HepG2 (cell line): ENCODE measurements around the gene ZDHHC9. TPM values are rescaled to one million over a fixed set of nuclear protein-coding genes. Genes with fewer than 3 reads are reported as not detected.
A peak's percentile ranks its signal among the peaks of the same experiment; 100 is the strongest.

Source experiments
- ATAC-seq: fragments of 200-7000 bp; cut with Tn5 transposase; 3 replicates; pipeline ENCODE4 v1.9.1; 2020; ENCODE audit warnings: mild to moderate bottlenecking, moderate library complexity
- BruUV-seq: library from RNA; stranded (reverse); fragments of 400-500 nt; replicated peaks from 2 replicates; lab custom pipeline; 2021; lab: Mats Ljungman, UMichigan
- CTCF ChIA-PET: fragments of 300-600 bp; formaldehyde crosslinking; extraction: SDS; loops from one replicate; lab custom pipeline; 2021; ENCODE audit warnings: low total read pairs, inconsistent platforms, low intra/inter-chr PET ratio; lab: Yijun Ruan, JAX
- POLR2A ChIA-PET: fragments of 350-600 bp; sonication (Branson Sonifier 250); formaldehyde crosslinking; loops from one replicate; lab custom pipeline; 2020; ENCODE audit warnings: antibody characterized with exemption, inconsistent platforms; lab: Yijun Ruan, JAX
- DNase-seq: peaks from one replicate; pipeline ENCODE4 v3.0.0-alpha.2; 2015; ENCODE audit warnings: low spot score
- FAIRE-seq: peaks from 3 replicates; lab custom pipeline; 2011; peaks lifted over from hg19 to GRCh38; lab: Jason Lieb, UNC
- H2AFZ ChIP-seq: one replicate; pipeline ENCODE4 v1.6.1; 2011; ENCODE audit warnings: low read length, inconsistent platforms
- H3K27ac ChIP-seq: fragments of 300-600 bp; 3 replicates; pipeline ENCODE4 v1.8.0; 2011; ENCODE audit warnings: mixed run types, mild to moderate bottlenecking, mixed read lengths, low read length, inconsistent platforms; ENCODE audit not compliant: insufficient read depth; ENCODE audit errors: extremely low read length
- H3K27me3 ChIP-seq, 2 experiments: fragments of 200-600 bp in 1 of 2; 2 replicates in 1 of 2; 3 replicates in 1 of 2; pipeline versions ENCODE4 v1.6.0 to v1.8.0; 2011; ENCODE audit warnings: low read length in 2 of 2, mild to moderate bottlenecking in 2 of 2, moderate library complexity in 2 of 2, inconsistent platforms in 1 of 2; ENCODE audit not compliant: insufficient read depth in 2 of 2, control insufficient read depth in 1 of 2
- H3K36me3 ChIP-seq, 2 experiments: fragments of 200-600 bp in 1 of 2; replicated peaks in 1 of 2; 2 replicates in 1 of 2; 3 replicates in 1 of 2; pipeline versions ENCODE4 v1.5.1 to v1.8.0; 2011; ENCODE audit warnings: low read length in 2 of 2, inconsistent platforms in 1 of 2; ENCODE audit not compliant: insufficient read depth in 2 of 2, control insufficient read depth in 1 of 2
- H3K4me1 ChIP-seq: 2 replicates; pipeline ENCODE4 v1.5.1; 2012; ENCODE audit warnings: low read length, inconsistent platforms; ENCODE audit not compliant: insufficient read depth
- H3K4me2 ChIP-seq: 2 replicates; pipeline ENCODE4 v1.6.0; 2011; ENCODE audit warnings: low read depth, low read length, inconsistent platforms
- H3K4me3 ChIP-seq, 3 experiments: fragments of 200-600 bp in 1 of 3; sonication (generic), shearing (Covaris generic) in 1 of 3; replicated peaks in 1 of 3; 2 replicates each; pipeline ENCODE4 v1.5.1; 2011 to 2016; ENCODE audit warnings: low read length in 3 of 3, inconsistent platforms in 2 of 3, low read depth in 2 of 3, mild to moderate bottlenecking in 2 of 3, control low read depth in 1 of 3, mixed read lengths in 1 of 3; ENCODE audit not compliant: insufficient read depth in 1 of 3
- H3K79me2 ChIP-seq: one replicate; pipeline ENCODE4 v1.6.1; 2011; ENCODE audit warnings: low read length, inconsistent platforms; ENCODE audit not compliant: insufficient read depth
- H3K9ac ChIP-seq: 2 replicates; pipeline ENCODE4 v1.6.0; 2011; ENCODE audit warnings: mild to moderate bottlenecking, low read depth, low read length, inconsistent platforms; ENCODE audit not compliant: insufficient read depth
- H3K9me3 ChIP-seq: 2 replicates; pipeline ENCODE4 v1.5.1; 2012; ENCODE audit warnings: mild to moderate bottlenecking, low read length
- H4K20me1 ChIP-seq: 2 replicates; pipeline ENCODE4 v1.6.0; 2011; ENCODE audit warnings: inconsistent platforms, mild to moderate bottlenecking, low read length, moderate library complexity; ENCODE audit not compliant: insufficient read depth
- ESRRA ChIP-seq: sonication (generic); formaldehyde crosslinking; IDR thresholded peaks from 2 replicates; pipeline ENCODE4 v1.5.1; 2020; ENCODE audit warnings: mild to moderate bottlenecking, low read depth, missing genetic modification reagents
- FOSL2 ChIP-seq: sonication (generic); formaldehyde crosslinking; IDR thresholded peaks from 2 replicates; pipeline ENCODE4 v1.4.0; 2020; ENCODE audit warnings: missing genetic modification reagents
- FOXA3 ChIP-seq: IDR thresholded peaks from 2 replicates; pipeline ENCODE4 v1.6.1; 2016; ENCODE audit warnings: missing genetic modification reagents, missing compliant biosample characterization
- FOXP1 ChIP-seq, 2 experiments: fragments of 450-650 bp in 1 of 2; IDR thresholded peaks; 2 replicates each; pipeline ENCODE4 v1.6.1; 2017 to 2018; ENCODE audit warnings: antibody characterized with exemption in 1 of 2
- FOXP4 ChIP-seq: sonication (generic); formaldehyde crosslinking; IDR thresholded peaks from 2 replicates; pipeline ENCODE4 v1.4.0; 2020; ENCODE audit warnings: missing genetic modification reagents
- HNF1B ChIP-seq: sonication (generic); formaldehyde crosslinking; IDR thresholded peaks from 2 replicates; pipeline ENCODE4 v1.5.1; 2020; ENCODE audit warnings: mild to moderate bottlenecking, moderate library complexity, missing genetic modification reagents
- HNF4G ChIP-seq, 2 experiments: sonication (generic) in 1 of 2; formaldehyde crosslinking in 1 of 2; IDR thresholded peaks; 2 replicates each; pipeline versions ENCODE4 v1.4.0 to v1.6.1; 2011 to 2020; ENCODE audit warnings: borderline replicate concordance in 2 of 2, low read depth in 2 of 2, mild to moderate bottlenecking in 2 of 2, low read length in 1 of 2, missing genetic modification reagents in 1 of 2, moderate library complexity in 1 of 2
- HOXA9 ChIP-seq: sonication (generic); formaldehyde crosslinking; IDR thresholded peaks from 2 replicates; pipeline ENCODE4 v1.8.1; 2022; ENCODE audit warnings: missing genetic modification reagents, mild to moderate bottlenecking, moderate library complexity, borderline replicate concordance
- JUN ChIP-seq: sonication (generic); formaldehyde crosslinking; IDR thresholded peaks from 2 replicates; pipeline ENCODE4 v1.4.0; 2020; ENCODE audit warnings: mild to moderate bottlenecking, missing genetic modification reagents
- JUND ChIP-seq: sonication (generic); formaldehyde crosslinking; IDR thresholded peaks from 2 replicates; pipeline ENCODE4 v1.8.0; 2022; ENCODE audit warnings: mild to moderate bottlenecking, missing genetic modification reagents
- MIXL1 ChIP-seq: IDR thresholded peaks from 2 replicates; pipeline ENCODE4 v1.6.1; 2016
- MXI1 ChIP-seq: IDR thresholded peaks from 3 replicates; pipeline ENCODE4 v1.6.1; 2012; ENCODE audit warnings: low read depth, low read length, inconsistent platforms, borderline replicate concordance
- NCOR1 ChIP-seq: fragments of 200-600 bp; sonication (generic); IDR thresholded peaks from 2 replicates; pipeline ENCODE4 v1.7.0; 2017; ENCODE audit warnings: antibody characterized with exemption, low read length, borderline replicate concordance
- PHF21A ChIP-seq: sonication (generic); formaldehyde crosslinking; IDR thresholded peaks from 2 replicates; pipeline ENCODE4 v1.5.0; 2020; ENCODE audit warnings: mild to moderate bottlenecking, missing genetic modification reagents
- SP5 ChIP-seq: IDR thresholded peaks from 2 replicates; pipeline ENCODE4 v1.6.1; 2016; ENCODE audit warnings: low read depth, borderline replicate concordance
- TBX2 ChIP-seq: sonication (generic); formaldehyde crosslinking; IDR thresholded peaks from 2 replicates; pipeline ENCODE4 v1.5.0; 2020; ENCODE audit warnings: missing genetic modification reagents, mild to moderate bottlenecking, borderline replicate concordance
- ZNF629 ChIP-seq: sonication (generic); formaldehyde crosslinking; conservative IDR thresholded peaks from 2 replicates; pipeline ENCODE4 v1.5.0; 2020; ENCODE audit warnings: missing genetic modification reagents
- WGBS: methylation state at CpG from one replicate; pipeline ENCODE4 v1.1.6; 2017; ENCODE audit warnings: low lambda C conversion rate; 5-methylcytosine and 5-hydroxymethylcytosine counted together
- in situ Hi-C: cut with HindIII; loops from 2 replicates; pipeline ENCODE4 v1.10.0; 2017; ENCODE audit warnings: low pct_unique_long_range_greater_than_20kb; ENCODE audit not compliant: extremely low pct_ligation_motif_present
- intact Hi-C: fragments of 100-400 bp; cut with micrococcal nuclease; formaldehyde crosslinking; loops from one replicate; pipeline ENCODE4 v1.10.0; 2022; ENCODE audit not compliant: unreplicated experiment
- polyA plus RNA-seq, 8 experiments: library from polyadenylated mRNA; depleted of rRNA in 3 of 8; stranded (reverse) in 7 of 8; unstranded in 1 of 8; fragments of >200 nt; fragmentation: Illumina TruSeq in 4 of 8; extraction: Trizol in 4 of 8; gene quantifications; 2 replicates each; pipeline versions ENCODE4 v1.2.1 to v1.2.3, GENCODE V29; 2011 to 2016; ENCODE audit warnings: low read depth in 4 of 8, missing spikeins in 1 of 8, mixed read lengths in 1 of 8; ENCODE audit not compliant: insufficient read depth in 1 of 8
- total RNA-seq, 5 experiments: library from RNA; depleted of rRNA; stranded (reverse); fragments of >200 nt; fragmentation: Illumina TruSeq; extraction: Trizol; gene quantifications; 2 replicates each; pipeline ENCODE4 v1.2.3, GENCODE V29; 2016; ENCODE audit warnings: low read depth in 1 of 5
- TF ChIP-seq, protein P1 (sequence below): IDR thresholded peaks from 2 replicates; pipeline ENCODE4 v1.6.1; 2016

ZDHHC9 gene
- total and polyA plus RNA-seq, 2 of the 13 experiments (the other 11 are each of a cell fraction or from before 2014, with no cell fraction given), result 28.3 to 53.1 TPM

GRCh38 chrX:129773649-129774458, 69.8 kb downstream of the ZDHHC9 start:
- no peaks in the 10 kb centered on the region for H3K79me2 ChIP-seq
- WGBS, result 45% methylated on average over 4 of the region's 4 CpGs
- no peaks in the 10 kb centered on the region for H3K9me3 ChIP-seq
- ATAC-seq (peak; percentile 85), DNase-seq (peak; percentile 80), FAIRE-seq (peak; percentile 87)
- in situ Hi-C loops, result no loop called here
- H3K4me3 ChIP-seq, result peak overlapping the region in 1 of 3 experiments; percentile 2; a peak in 1 of 6 replicates
- H3K36me3 ChIP-seq, result no peaks in the 10 kb centered on the region
- POLR2A ChIA-PET, result interaction anchor here (1.0 kb wide), 2 partner anchors 14 to 53 kb away, joined by 3 to 4 read pairs; no protein-coding TSS in a partner anchor
- no peak overlapping the region for H2AFZ ChIP-seq
- H4K20me1 ChIP-seq, result no peaks in the 10 kb centered on the region
- intact Hi-C loops, result no loop called here
- peaks cover 75% of the 10 kb centered on the region for H3K4me1 ChIP-seq
- CTCF ChIA-PET, result no interaction called here
- H3K9ac ChIP-seq, result no peak overlapping the region
- peak overlapping the region; percentile 66 for H3K27ac ChIP-seq
- BruUV-seq, result no TSS peak
- peak overlapping the region; percentile 53 for H3K4me2 ChIP-seq
- no peaks in the 10 kb centered on the region for H3K27me3 ChIP-seq
- TF ChIP-seq FOXA3 (CRISPR knock-in tag), result no peak
- peak; percentile 88 for TF ChIP-seq FOSL2 (CRISPR knock-in tag)
- 0 out of 2 replicates have a peak, but pooled peaks have one; percentile 42 for TF ChIP-seq JUN
- 0 out of 2 replicates have a peak, but pooled peaks have one; percentile 23 for TF ChIP-seq FOXP4 (CRISPR knock-in tag)
- no peak for TF ChIP-seq FOXP1 (IDR thresholded peaks at IDR 0.05)
- peak; percentile 10; the same call in 1 of the 2 replicates for TF ChIP-seq FOXP1 (CRISPR knock-in tag; IDR thresholded peaks at IDR 0.05)
- TF ChIP-seq JUND (CRISPR knock-in tag), result 0 out of 2 replicates have a peak, but pooled peaks have one; percentile 22
- peak; percentile 79 for TF ChIP-seq ESRRA
- 0 out of 2 replicates have a peak, but pooled peaks have one; percentile 23 for TF ChIP-seq HNF1B (CRISPR knock-in tag)
- no peak for TF ChIP-seq HOXA9 (CRISPR knock-in tag)
- TF ChIP-seq MXI1, result 0 out of 3 replicates have a peak, but pooled peaks have one; percentile 35
- peak; percentile 58; the same call in 1 of the 2 replicates for TF ChIP-seq HNF4G (IDR thresholded peaks at IDR 0.05; ENCODE audit: borderline replicate concordance, low read depth, low read length)
- no peak for TF ChIP-seq HNF4G (CRISPR knock-in tag; IDR thresholded peaks at IDR 0.05; ENCODE audit: borderline replicate concordance, low read depth)
- TF ChIP-seq, protein P1, sequence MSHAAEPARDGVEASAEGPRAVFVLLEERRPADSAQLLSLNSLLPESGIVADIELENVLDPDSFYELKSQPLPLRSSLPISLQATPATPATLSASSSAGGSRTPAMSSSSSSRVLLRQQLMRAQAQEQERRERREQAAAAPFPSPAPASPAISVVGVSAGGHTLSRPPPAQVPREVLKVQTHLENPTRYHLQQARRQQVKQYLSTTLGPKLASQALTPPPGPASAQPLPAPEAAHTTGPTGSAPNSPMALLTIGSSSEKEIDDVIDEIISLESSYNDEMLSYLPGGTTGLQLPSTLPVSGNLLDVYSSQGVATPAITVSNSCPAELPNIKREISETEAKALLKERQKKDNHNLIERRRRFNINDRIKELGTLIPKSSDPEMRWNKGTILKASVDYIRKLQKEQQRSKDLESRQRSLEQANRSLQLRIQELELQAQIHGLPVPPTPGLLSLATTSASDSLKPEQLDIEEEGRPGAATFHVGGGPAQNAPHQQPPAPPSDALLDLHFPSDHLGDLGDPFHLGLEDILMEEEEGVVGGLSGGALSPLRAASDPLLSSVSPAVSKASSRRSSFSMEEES (CRISPR knock-in tag), result peak; percentile 66; the same call in 1 of the 2 replicates
- peak; percentile 39; the same call in 1 of the 2 replicates for TF ChIP-seq MIXL1 (CRISPR knock-in tag)
- TF ChIP-seq PHF21A, result peak; percentile 68; the same call in 1 of the 2 replicates
- no peak; the same call in 1 of the 2 replicates for TF ChIP-seq TBX2 (CRISPR knock-in tag)
- TF ChIP-seq NCOR1, result peak; percentile 74; the same call in 1 of the 2 replicates
- 0 out of 2 replicates have a peak, but pooled peaks have one; percentile 58 for TF ChIP-seq SP5 (CRISPR knock-in tag)
- peak; percentile 74 for TF ChIP-seq ZNF629 (CRISPR knock-in tag)
